ENCODE measurements around the gene SMG7. TPM values are rescaled to one million over a fixed set of nuclear protein-coding genes. Genes with fewer than 3 reads are reported as not detected.

Gene SMG7, protein sequence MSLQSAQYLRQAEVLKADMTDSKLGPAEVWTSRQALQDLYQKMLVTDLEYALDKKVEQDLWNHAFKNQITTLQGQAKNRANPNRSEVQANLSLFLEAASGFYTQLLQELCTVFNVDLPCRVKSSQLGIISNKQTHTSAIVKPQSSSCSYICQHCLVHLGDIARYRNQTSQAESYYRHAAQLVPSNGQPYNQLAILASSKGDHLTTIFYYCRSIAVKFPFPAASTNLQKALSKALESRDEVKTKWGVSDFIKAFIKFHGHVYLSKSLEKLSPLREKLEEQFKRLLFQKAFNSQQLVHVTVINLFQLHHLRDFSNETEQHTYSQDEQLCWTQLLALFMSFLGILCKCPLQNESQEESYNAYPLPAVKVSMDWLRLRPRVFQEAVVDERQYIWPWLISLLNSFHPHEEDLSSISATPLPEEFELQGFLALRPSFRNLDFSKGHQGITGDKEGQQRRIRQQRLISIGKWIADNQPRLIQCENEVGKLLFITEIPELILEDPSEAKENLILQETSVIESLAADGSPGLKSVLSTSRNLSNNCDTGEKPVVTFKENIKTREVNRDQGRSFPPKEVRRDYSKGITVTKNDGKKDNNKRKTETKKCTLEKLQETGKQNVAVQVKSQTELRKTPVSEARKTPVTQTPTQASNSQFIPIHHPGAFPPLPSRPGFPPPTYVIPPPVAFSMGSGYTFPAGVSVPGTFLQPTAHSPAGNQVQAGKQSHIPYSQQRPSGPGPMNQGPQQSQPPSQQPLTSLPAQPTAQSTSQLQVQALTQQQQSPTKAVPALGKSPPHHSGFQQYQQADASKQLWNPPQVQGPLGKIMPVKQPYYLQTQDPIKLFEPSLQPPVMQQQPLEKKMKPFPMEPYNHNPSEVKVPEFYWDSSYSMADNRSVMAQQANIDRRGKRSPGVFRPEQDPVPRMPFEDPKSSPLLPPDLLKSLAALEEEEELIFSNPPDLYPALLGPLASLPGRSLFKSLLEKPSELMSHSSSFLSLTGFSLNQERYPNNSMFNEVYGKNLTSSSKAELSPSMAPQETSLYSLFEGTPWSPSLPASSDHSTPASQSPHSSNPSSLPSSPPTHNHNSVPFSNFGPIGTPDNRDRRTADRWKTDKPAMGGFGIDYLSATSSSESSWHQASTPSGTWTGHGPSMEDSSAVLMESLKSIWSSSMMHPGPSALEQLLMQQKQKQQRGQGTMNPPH
- total RNA-seq = 10 to 100 TPM; 32.0 to 33.4 TPM

GRCh38 chr1:183472488-183473216 is at the start of gene SMG7:
Gene SMG7, plus strand, starts transcription at chr1:183472499. Its CDS starts 122 bp downstream, at chr1:183472621.

GRCh38 chr1:183590244-183591191 is 118.2 kb downstream of the SMG7 start, which contains the start of gene NCF2:
Gene NCF2, minus strand, starts transcription at chr1:183590459. Its CDS starts 130 bp downstream, at chr1:183590329.

Other genes starting within 250 kb of the SMG7 start
- not detected for gene NMNAT2, start 54.1 kb upstream of the SMG7 start, total RNA-seq
- gene NCF2, start 118.0 kb downstream of the SMG7 start, total RNA-seq = under 1 TPM in 1 of 2 donors, not detected in 1; under 0.01 TPM
- gene ARPC5, start 163.3 kb downstream of the SMG7 start, total RNA-seq = 10 to 100 TPM; 59.9 to 84.9 TPM
- gene APOBEC4, start 180.8 kb downstream of the SMG7 start, total RNA-seq = not detected

Data from melanocyte of skin (primary cell).